HepG2 (cell line): Measurements from ENCODE around the gene TOB1. TPM values are rescaled to one million over a fixed set of nuclear protein-coding genes. Genes with fewer than 3 reads are reported as not detected.

Source experiments
- HMG20A ChIP-seq: IDR thresholded peaks from 2 replicates; pipeline ENCODE4 v1.6.1; 2016; ENCODE audit warnings: borderline replicate concordance
- KMT2B ChIP-seq: IDR thresholded peaks from 2 replicates; pipeline ENCODE4 v1.6.1; 2016; ENCODE audit warnings: missing genetic modification reagents, missing compliant biosample characterization
- MATR3 ChIP-seq: sonication (generic); formaldehyde crosslinking; IDR thresholded peaks from 2 replicates; pipeline ENCODE4 v1.4.0; 2020; ENCODE audit warnings: missing genetic modification reagents
- MAZ ChIP-seq, 2 experiments: sonication (generic) in 1 of 2; formaldehyde crosslinking in 1 of 2; IDR thresholded peaks; 2 replicates each; pipeline versions ENCODE4 v1.5.0 to v1.6.1; 2012 to 2020; ENCODE audit warnings: low read depth in 2 of 2, mild to moderate bottlenecking in 2 of 2, borderline replicate concordance in 1 of 2, improper control_type of control experiment in 1 of 2, low read length in 1 of 2, missing genetic modification reagents in 1 of 2, moderate library complexity in 1 of 2
- MIXL1 ChIP-seq: IDR thresholded peaks from 2 replicates; pipeline ENCODE4 v1.6.1; 2016
- SALL1 ChIP-seq: sonication (generic); formaldehyde crosslinking; IDR thresholded peaks from 2 replicates; pipeline ENCODE4 v1.8.0; 2022; ENCODE audit warnings: mild to moderate bottlenecking, missing genetic modification reagents
- SP5 ChIP-seq: IDR thresholded peaks from 2 replicates; pipeline ENCODE4 v1.6.1; 2016; ENCODE audit warnings: low read depth, borderline replicate concordance
- TMF1 ChIP-seq: sonication (generic); formaldehyde crosslinking; IDR thresholded peaks from 2 replicates; pipeline ENCODE4 v1.8.1; 2022; ENCODE audit warnings: low read depth, missing genetic modification reagents
- TP53 ChIP-seq: sonication (generic); formaldehyde crosslinking; conservative IDR thresholded peaks from 2 replicates; pipeline ENCODE4 v1.4.0; 2020; ENCODE audit warnings: missing genetic modification reagents
- ZBTB42 ChIP-seq: sonication (generic); formaldehyde crosslinking; IDR thresholded peaks from 2 replicates; pipeline ENCODE4 v1.5.0; 2020; ENCODE audit warnings: mild to moderate bottlenecking, missing genetic modification reagents
- ZNF224 ChIP-seq: sonication (generic); formaldehyde crosslinking; IDR thresholded peaks from 2 replicates; pipeline ENCODE4 v1.5.0; 2020; ENCODE audit warnings: mild to moderate bottlenecking, missing genetic modification reagents
- ZNF230 ChIP-seq: sonication (generic); formaldehyde crosslinking; IDR thresholded peaks from 2 replicates; pipeline ENCODE4 v1.4.0; 2020; ENCODE audit warnings: mild to moderate bottlenecking, missing genetic modification reagents
- ZNF24 ChIP-seq: fragments of 450-650 bp; IDR thresholded peaks from 2 replicates; pipeline ENCODE4 v1.6.1; 2017; ENCODE audit warnings: antibody characterized with exemption, mild to moderate bottlenecking
- ZNF264 ChIP-seq: sonication (generic); formaldehyde crosslinking; IDR thresholded peaks from 2 replicates; pipeline ENCODE4 v1.4.0; 2020; ENCODE audit warnings: missing genetic modification reagents
- ZNF333 ChIP-seq: sonication (generic); formaldehyde crosslinking; IDR thresholded peaks from 2 replicates; pipeline ENCODE4 v1.4.0; 2020; ENCODE audit warnings: mild to moderate bottlenecking, missing genetic modification reagents, borderline replicate concordance
- ZNF747 ChIP-seq: sonication (generic); formaldehyde crosslinking; IDR thresholded peaks from 2 replicates; pipeline ENCODE4 v1.8.1; 2023; ENCODE audit warnings: missing genetic modification reagents, mild to moderate bottlenecking, borderline replicate concordance
- ZNF766 ChIP-seq: sonication (generic); formaldehyde crosslinking; IDR thresholded peaks from 2 replicates; pipeline ENCODE4 v1.5.0; 2020; ENCODE audit warnings: missing genetic modification reagents, borderline replicate concordance
- ZNF790 ChIP-seq: sonication (generic); formaldehyde crosslinking; IDR thresholded peaks from 2 replicates; pipeline ENCODE4 v1.8.0; 2022; ENCODE audit warnings: missing genetic modification reagents, mild to moderate bottlenecking, borderline replicate concordance
- ZZZ3 ChIP-seq: sonication (generic); formaldehyde crosslinking; IDR thresholded peaks from 2 replicates; pipeline ENCODE4 v1.4.0; 2020; ENCODE audit warnings: missing genetic modification reagents, mild to moderate bottlenecking, borderline replicate concordance
- polyA plus RNA-seq, 8 experiments: library from polyadenylated mRNA; depleted of rRNA in 3 of 8; stranded (reverse) in 7 of 8; unstranded in 1 of 8; fragments of >200 nt; fragmentation: Illumina TruSeq in 4 of 8; extraction: Trizol in 4 of 8; gene quantifications; 2 replicates each; pipeline versions ENCODE4 v1.2.1 to v1.2.3, GENCODE V29; 2011 to 2016; ENCODE audit warnings: low read depth in 4 of 8, missing spikeins in 1 of 8, mixed read lengths in 1 of 8; ENCODE audit not compliant: insufficient read depth in 1 of 8
- total RNA-seq, 5 experiments: library from RNA; depleted of rRNA; stranded (reverse); fragments of >200 nt; fragmentation: Illumina TruSeq; extraction: Trizol; gene quantifications; 2 replicates each; pipeline ENCODE4 v1.2.3, GENCODE V29; 2016; ENCODE audit warnings: low read depth in 1 of 5
- TF ChIP-seq, protein P1 (sequence below): IDR thresholded peaks from 2 replicates; pipeline ENCODE4 v1.4.0; 2020; ENCODE audit warnings: mild to moderate bottlenecking, missing genetic modification reagents
- TF ChIP-seq, protein P2 (sequence below): sonication (generic); formaldehyde crosslinking; conservative IDR thresholded peaks from 2 replicates; pipeline ENCODE4 v1.8.0; 2022; ENCODE audit warnings: mild to moderate bottlenecking, moderate library complexity, missing genetic modification reagents
- TF ChIP-seq, protein P3 (sequence below): sonication (generic); formaldehyde crosslinking; IDR thresholded peaks from 2 replicates; pipeline ENCODE4 v1.4.0; 2020; ENCODE audit warnings: missing genetic modification reagents; ENCODE audit errors: not compliant biosample characterization
- TF ChIP-seq, protein P4 (sequence below): sonication (generic); formaldehyde crosslinking; IDR thresholded peaks from 2 replicates; pipeline ENCODE4 v1.5.0; 2020; ENCODE audit warnings: missing genetic modification reagents, mild to moderate bottlenecking, borderline replicate concordance

The TOB1 gene
- total and polyA plus RNA-seq, 2 of the 13 experiments (the other 11 are each of a cell fraction or from before 2014, with no cell fraction given), result 21.9 to 57.7 TPM

DNA sequence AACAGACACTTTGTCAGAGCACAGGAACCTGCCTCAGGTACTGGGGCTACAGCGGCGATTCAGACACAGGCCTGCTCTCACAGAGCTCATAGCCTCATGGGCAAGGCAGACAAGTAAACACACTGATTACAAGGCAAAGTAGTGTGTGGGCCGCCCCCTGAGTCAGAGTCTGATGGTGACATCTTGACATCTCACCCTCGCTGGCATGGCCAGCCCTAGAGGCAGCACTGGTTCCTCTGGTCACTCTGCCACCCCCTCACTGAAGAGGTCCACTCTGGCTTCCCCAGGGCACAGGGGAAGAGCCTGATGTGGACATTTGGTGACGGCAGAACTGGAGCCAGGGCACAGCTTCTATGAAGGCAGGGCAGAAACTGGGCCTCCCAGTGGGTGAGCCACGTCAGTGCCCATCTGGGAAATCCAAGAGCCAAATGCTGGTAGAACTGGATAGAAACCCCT lies 32.9 kb upstream of the TOB1 start (continued):
- TF ChIP-seq, protein P1, sequence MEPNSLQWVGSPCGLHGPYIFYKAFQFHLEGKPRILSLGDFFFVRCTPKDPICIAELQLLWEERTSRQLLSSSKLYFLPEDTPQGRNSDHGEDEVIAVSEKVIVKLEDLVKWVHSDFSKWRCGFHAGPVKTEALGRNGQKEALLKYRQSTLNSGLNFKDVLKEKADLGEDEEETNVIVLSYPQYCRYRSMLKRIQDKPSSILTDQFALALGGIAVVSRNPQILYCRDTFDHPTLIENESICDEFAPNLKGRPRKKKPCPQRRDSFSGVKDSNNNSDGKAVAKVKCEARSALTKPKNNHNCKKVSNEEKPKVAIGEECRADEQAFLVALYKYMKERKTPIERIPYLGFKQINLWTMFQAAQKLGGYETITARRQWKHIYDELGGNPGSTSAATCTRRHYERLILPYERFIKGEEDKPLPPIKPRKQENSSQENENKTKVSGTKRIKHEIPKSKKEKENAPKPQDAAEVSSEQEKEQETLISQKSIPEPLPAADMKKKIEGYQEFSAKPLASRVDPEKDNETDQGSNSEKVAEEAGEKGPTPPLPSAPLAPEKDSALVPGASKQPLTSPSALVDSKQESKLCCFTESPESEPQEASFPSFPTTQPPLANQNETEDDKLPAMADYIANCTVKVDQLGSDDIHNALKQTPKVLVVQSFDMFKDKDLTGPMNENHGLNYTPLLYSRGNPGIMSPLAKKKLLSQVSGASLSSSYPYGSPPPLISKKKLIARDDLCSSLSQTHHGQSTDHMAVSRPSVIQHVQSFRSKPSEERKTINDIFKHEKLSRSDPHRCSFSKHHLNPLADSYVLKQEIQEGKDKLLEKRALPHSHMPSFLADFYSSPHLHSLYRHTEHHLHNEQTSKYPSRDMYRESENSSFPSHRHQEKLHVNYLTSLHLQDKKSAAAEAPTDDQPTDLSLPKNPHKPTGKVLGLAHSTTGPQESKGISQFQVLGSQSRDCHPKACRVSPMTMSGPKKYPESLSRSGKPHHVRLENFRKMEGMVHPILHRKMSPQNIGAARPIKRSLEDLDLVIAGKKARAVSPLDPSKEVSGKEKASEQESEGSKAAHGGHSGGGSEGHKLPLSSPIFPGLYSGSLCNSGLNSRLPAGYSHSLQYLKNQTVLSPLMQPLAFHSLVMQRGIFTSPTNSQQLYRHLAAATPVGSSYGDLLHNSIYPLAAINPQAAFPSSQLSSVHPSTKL, result peak; percentile 87
- TF ChIP-seq ZNF264 (CRISPR knock-in tag), result 0 out of 2 replicates have a peak, but pooled peaks have one; percentile 43
- TF ChIP-seq, protein P2, sequence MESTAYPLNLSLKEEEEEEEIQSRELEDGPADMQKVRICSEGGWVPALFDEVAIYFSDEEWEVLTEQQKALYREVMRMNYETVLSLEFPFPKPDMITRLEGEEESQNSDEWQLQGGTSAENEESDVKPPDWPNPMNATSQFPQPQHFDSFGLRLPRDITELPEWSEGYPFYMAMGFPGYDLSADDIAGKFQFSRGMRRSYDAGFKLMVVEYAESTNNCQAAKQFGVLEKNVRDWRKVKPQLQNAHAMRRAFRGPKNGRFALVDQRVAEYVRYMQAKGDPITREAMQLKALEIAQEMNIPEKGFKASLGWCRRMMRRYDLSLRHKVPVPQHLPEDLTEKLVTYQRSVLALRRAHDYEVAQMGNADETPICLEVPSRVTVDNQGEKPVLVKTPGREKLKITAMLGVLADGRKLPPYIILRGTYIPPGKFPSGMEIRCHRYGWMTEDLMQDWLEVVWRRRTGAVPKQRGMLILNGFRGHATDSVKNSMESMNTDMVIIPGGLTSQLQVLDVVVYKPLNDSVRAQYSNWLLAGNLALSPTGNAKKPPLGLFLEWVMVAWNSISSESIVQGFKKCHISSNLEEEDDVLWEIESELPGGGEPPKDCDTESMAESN (CRISPR knock-in tag), result no peak
- TF ChIP-seq KMT2B, result 0 out of 2 replicates have a peak, but pooled peaks have one; percentile 31
- TF ChIP-seq, protein P3, sequence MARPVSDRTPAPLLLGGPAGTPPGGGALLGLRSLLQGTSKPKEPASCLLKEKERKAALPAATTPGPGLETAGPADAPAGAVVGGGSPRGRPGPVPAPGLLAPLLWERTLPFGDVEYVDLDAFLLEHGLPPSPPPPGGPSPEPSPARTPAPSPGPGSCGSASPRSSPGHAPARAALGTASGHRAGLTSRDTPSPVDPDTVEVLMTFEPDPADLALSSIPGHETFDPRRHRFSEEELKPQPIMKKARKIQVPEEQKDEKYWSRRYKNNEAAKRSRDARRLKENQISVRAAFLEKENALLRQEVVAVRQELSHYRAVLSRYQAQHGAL, result no peak
- TF ChIP-seq MIXL1, result peak; percentile 66; the same call in 1 of the 2 replicates
- TF ChIP-seq ZNF790 (CRISPR knock-in tag), result peak; percentile 34; the same call in 1 of the 2 replicates
- no peak for TF ChIP-seq TP53 (CRISPR knock-in tag)
- no peak for TF ChIP-seq TMF1 (CRISPR knock-in tag)
- TF ChIP-seq, protein P4, sequence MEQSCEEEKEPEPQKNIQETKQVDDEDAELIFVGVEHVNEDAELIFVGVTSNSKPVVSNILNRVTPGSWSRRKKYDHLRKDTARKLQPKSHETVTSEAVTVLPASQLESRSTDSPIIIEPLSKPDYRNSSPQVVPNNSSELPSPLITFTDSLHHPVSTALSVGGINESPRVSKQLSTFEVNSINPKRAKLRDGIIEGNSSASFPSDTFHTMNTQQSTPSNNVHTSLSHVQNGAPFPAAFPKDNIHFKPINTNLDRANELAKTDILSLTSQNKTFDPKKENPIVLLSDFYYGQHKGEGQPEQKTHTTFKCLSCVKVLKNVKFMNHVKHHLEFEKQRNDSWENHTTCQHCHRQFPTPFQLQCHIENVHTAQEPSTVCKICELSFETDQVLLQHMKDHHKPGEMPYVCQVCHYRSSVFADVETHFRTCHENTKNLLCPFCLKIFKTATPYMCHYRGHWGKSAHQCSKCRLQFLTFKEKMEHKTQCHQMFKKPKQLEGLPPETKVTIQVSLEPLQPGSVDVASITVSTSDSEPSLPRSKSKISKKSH (CRISPR knock-in tag), result 0 out of 2 replicates have a peak, but pooled peaks have one; percentile 65
- peak; percentile 73; the same call in 1 of the 2 replicates for TF ChIP-seq SP5 (CRISPR knock-in tag)
- TF ChIP-seq ZNF230 (CRISPR knock-in tag), result no peak
- TF ChIP-seq ZZZ3 (CRISPR knock-in tag), result no peak
- TF ChIP-seq SALL1 (CRISPR knock-in tag), result peak; percentile 79
- no peak for TF ChIP-seq ZNF24
- no peak for TF ChIP-seq ZBTB42 (CRISPR knock-in tag)
- no peak for TF ChIP-seq ZNF766
- TF ChIP-seq MAZ (IDR thresholded peaks at IDR 0.05; ENCODE audit: borderline replicate concordance, low read depth, low read length), result no peak
- 0 out of 2 replicates have a peak, but pooled peaks have one; percentile 7 for TF ChIP-seq MAZ (CRISPR knock-in tag; IDR thresholded peaks at IDR 0.05; ENCODE audit: low read depth)
- peak; percentile 70 for TF ChIP-seq HMG20A (CRISPR knock-in tag)
- TF ChIP-seq ZNF224 (CRISPR knock-in tag), result no peak; the same call in 1 of the 2 replicates
- no peak for TF ChIP-seq ZNF333 (CRISPR knock-in tag)
- TF ChIP-seq MATR3, result no peak
- no peak for TF ChIP-seq ZNF747 (CRISPR knock-in tag)
